Measurements from ENCODE around the gene C3orf18.

GRCh38 chr3:50584391-50584790 is 16.8 kb upstream of the C3orf18 start:
- TF ChIP-seq CTCF (IDR thresholded peaks at IDR 0.05) (no peak), POLR2A (IDR thresholded peaks at IDR 0.05; ENCODE audit: low read depth) (no peak), EP300 (IDR thresholded peaks at IDR 0.05) (no peak), POLR2AphosphoS5 (IDR thresholded peaks at IDR 0.05) (no peak)

Measured in esophagus muscularis mucosa (tissue), 4 donors.